Neural progenitor cell (in vitro differentiated cells): ENCODE results near the gene MAVS. TPM values are rescaled to one million over a fixed set of nuclear protein-coding genes. Genes with fewer than 3 reads are reported as not detected.
A peak's percentile ranks its signal among the peaks of the same experiment; 100 is the strongest.

Experiments
- DNase-seq: peaks from one replicate; pipeline ENCODE4 v3.0.0-alpha.2; 2016; ENCODE audit warnings: low spot score
- H2AFZ ChIP-seq: fragments of 200-600 bp; sonication (generic); replicated peaks from 2 replicates; pipeline ENCODE4 v1.6.1; 2016; ENCODE audit warnings: antibody characterized with exemption
- H3F3A ChIP-seq: fragments of 200-600 bp; sonication (generic); 2 replicates; pipeline ENCODE4 v1.6.1; 2016; ENCODE audit warnings: antibody characterized with exemption, low read depth
- H3K27ac ChIP-seq: fragments of 200-600 bp; sonication (generic); 2 replicates; pipeline ENCODE4 v1.5.1; 2016; ENCODE audit warnings: mild to moderate bottlenecking
- H3K27me3 ChIP-seq: fragments of 200-600 bp; sonication (generic); 2 replicates; pipeline ENCODE4 v1.6.1; 2016; ENCODE audit warnings: mild to moderate bottlenecking, moderate library complexity
- H3K36me3 ChIP-seq: fragments of 200-600 bp; sonication (generic); 2 replicates; pipeline ENCODE4 v1.5.1; 2016
- H3K4me1 ChIP-seq: fragments of 200-600 bp; sonication (generic); 2 replicates; pipeline ENCODE4 v1.6.1; 2016; ENCODE audit warnings: mixed run types
- H3K4me2 ChIP-seq: fragments of 200-600 bp; sonication (generic); 2 replicates; pipeline ENCODE4 v1.6.1; 2016
- H3K4me3 ChIP-seq: fragments of 200-600 bp; sonication (generic); 2 replicates; pipeline ENCODE4 v1.5.1; 2016
- H3K79me2 ChIP-seq: fragments of 200-600 bp; sonication (generic); 2 replicates; pipeline ENCODE4 v1.6.1; 2016; ENCODE audit warnings: low read depth
- H3K9ac ChIP-seq: fragments of 200-600 bp; sonication (generic); 2 replicates; pipeline ENCODE4 v1.6.1; 2016
- H3K9me3 ChIP-seq: fragments of 200-600 bp; sonication (generic); 2 replicates; pipeline ENCODE4 v1.5.1; 2016; ENCODE audit warnings: low read depth
- H4K20me1 ChIP-seq: fragments of 200-600 bp; sonication (generic); 2 replicates; pipeline ENCODE4 v1.6.1; 2016; ENCODE audit warnings: low read depth
- H3K27ac Mint-ChIP-seq: 3 replicates; pipeline ENCODE4 v1.8.0; 2021; ENCODE audit warnings: mixed read lengths
- H3K27me3 Mint-ChIP-seq: 2 replicates; pipeline ENCODE4 v1.8.0; 2022; ENCODE audit warnings: low read depth, mild to moderate bottlenecking, inconsistent platforms, moderate library complexity, mixed read lengths; ENCODE audit not compliant: insufficient read depth
- H3K36me3 Mint-ChIP-seq: 3 replicates; pipeline ENCODE4 v1.8.0; 2021; ENCODE audit warnings: mixed read lengths
- H3K4me1 Mint-ChIP-seq: 3 replicates; pipeline ENCODE4 v1.8.0; 2021; ENCODE audit warnings: mixed read lengths
- H3K4me3 Mint-ChIP-seq: 3 replicates; pipeline ENCODE4 v1.8.0; 2021; ENCODE audit warnings: mild to moderate bottlenecking, moderate library complexity, mixed read lengths
- H3K9me3 Mint-ChIP-seq: 3 replicates; pipeline ENCODE4 v1.8.0; 2020; ENCODE audit warnings: mixed read lengths
- CTCF ChIP-seq: fragments of 200-600 bp; sonication (generic); IDR thresholded peaks from 2 replicates; pipeline ENCODE4 v1.5.1; 2017; ENCODE audit warnings: antibody characterized with exemption, mild to moderate bottlenecking
- EZH2 ChIP-seq: fragments of 200-600 bp; sonication (generic); IDR thresholded peaks from 2 replicates; pipeline ENCODE4 v1.6.1; 2017; ENCODE audit warnings: antibody characterized with exemption, mild to moderate bottlenecking, moderate library complexity
- EZH2phosphoT487 ChIP-seq: fragments of 200-600 bp; sonication (generic); IDR thresholded peaks from 2 replicates; pipeline ENCODE4 v1.6.1; 2017; ENCODE audit warnings: antibody characterized with exemption
- total RNA-seq: library from RNA; depleted of rRNA; stranded (reverse); fragments of >200 nt; gene quantifications from 2 replicates; pipeline ENCODE4 v1.2.3, GENCODE V29; 2015; ENCODE audit warnings: low replicate concordance

Gene MAVS
- total RNA-seq, 1 donor from 2014 or later: 14.1 TPM

GRCh38 chr20:3922983-3923339, 76.3 kb downstream of the MAVS start:
- peaks cover 26% of the 10 kb centered on the region for H3F3A ChIP-seq
- H3K4me3 ChIP-seq: no peak overlapping the region
- peaks cover 44% of the 10 kb centered on the region for H3K79me2 ChIP-seq
- no peaks in the 10 kb centered on the region for H3K27me3 ChIP-seq
- H3K4me1 ChIP-seq: peaks cover 10% of the 10 kb centered on the region
- peaks cover 14% of the 10 kb centered on the region for H3K36me3 ChIP-seq
- peaks cover 40% of the 10 kb centered on the region for H3K36me3 Mint-ChIP-seq
- DNase-seq: no peak
- no peak overlapping the region for H2AFZ ChIP-seq
- H3K4me2 ChIP-seq: no peak overlapping the region
- H3K4me3 Mint-ChIP-seq: no peak overlapping the region
- H3K9me3 ChIP-seq: no peaks in the 10 kb centered on the region
- H4K20me1 ChIP-seq: peaks cover 96% of the 10 kb centered on the region
- H3K9ac ChIP-seq: no peak overlapping the region
- H3K9me3 Mint-ChIP-seq: no peaks in the 10 kb centered on the region
- no peak overlapping the region for H3K27ac ChIP-seq
- H3K27ac Mint-ChIP-seq: peak overlapping the region; percentile 38
- no peak for TF ChIP-seq EZH2phosphoT487
- H3K27me3 Mint-ChIP-seq: peaks cover 13% of the 10 kb centered on the region
- H3K4me1 Mint-ChIP-seq: peaks cover 19% of the 10 kb centered on the region

GRCh38 chr20:3923818-3924217, 77.2 kb downstream of the MAVS start:
- no peak overlapping the region for H3K9ac ChIP-seq
- H3K4me2 ChIP-seq: no peak overlapping the region
- peaks cover 36% of the 10 kb centered on the region for H3K79me2 ChIP-seq
- peaks cover 87% of the 10 kb centered on the region for H4K20me1 ChIP-seq
- Mint-ChIP-seq H3K36me3 (peaks cover 37% of the 10 kb centered on the region), H3K9me3 (no peaks in the 10 kb centered on the region), H3K27ac (peak overlapping the region; percentile 15), H3K4me1 (peaks cover 22% of the 10 kb centered on the region), H3K27me3 (peaks cover 13% of the 10 kb centered on the region), H3K4me3 (no peak overlapping the region)
- no peak for DNase-seq
- peaks cover 28% of the 10 kb centered on the region for H3F3A ChIP-seq
- H3K9me3 ChIP-seq: no peaks in the 10 kb centered on the region
- no peak for TF ChIP-seq CTCF
- TF ChIP-seq EZH2: no peak
- no peak for TF ChIP-seq EZH2phosphoT487
- no peak overlapping the region for H2AFZ ChIP-seq
- H3K4me1 ChIP-seq: peaks cover 10% of the 10 kb centered on the region
- H3K27me3 ChIP-seq: no peaks in the 10 kb centered on the region
- H3K4me3 ChIP-seq: no peak overlapping the region
- H3K27ac ChIP-seq: no peak overlapping the region
- peaks cover 14% of the 10 kb centered on the region for H3K36me3 ChIP-seq

DNA sequence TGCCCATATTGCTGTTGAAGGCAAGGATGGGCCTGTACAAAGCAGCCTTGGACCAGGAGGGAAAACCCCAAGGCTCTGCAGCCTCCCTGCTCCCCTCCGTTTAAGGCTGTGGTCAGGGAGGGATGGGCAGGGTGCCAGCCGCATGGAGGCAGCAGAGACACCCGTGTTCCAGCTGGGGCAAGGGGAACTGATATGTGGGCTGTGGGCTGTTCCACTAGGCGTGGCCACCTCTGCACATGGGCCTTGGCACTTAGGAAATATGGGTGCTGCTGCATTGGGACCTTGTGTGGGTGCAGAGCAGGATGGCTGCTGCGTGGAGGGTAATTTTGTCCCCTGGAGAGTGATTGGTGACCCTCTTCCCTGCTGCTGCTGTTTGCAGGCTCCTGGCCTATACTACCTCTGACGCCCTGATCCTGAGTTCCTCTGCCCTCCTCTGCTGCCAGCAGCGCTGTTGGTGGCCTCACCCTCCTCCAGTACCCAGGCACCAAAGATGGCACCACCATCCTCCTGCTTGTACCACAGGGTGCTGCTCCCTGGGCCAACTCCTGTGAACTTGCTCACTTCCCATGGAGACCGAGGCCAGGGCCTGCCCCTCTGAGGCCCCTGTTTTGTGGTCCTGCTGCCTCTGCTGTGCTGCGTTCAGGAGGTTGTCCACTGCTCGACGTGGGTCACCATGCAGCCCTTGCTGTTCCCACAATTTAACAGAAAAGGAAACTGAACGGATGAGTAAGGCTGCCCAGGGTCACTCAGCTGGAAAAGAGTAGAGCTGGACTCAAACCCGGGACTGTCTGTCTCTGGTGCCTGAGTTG, 77.9 kb downstream of the MAVS start:
- peaks cover 85% of the 10 kb centered on the region for H4K20me1 ChIP-seq
- no peak overlapping the region for H3K4me3 ChIP-seq
- no peak overlapping the region for H3K4me3 Mint-ChIP-seq
- no peaks in the 10 kb centered on the region for H3K9me3 Mint-ChIP-seq
- TF ChIP-seq EZH2phosphoT487: no peak
- no peak for TF ChIP-seq CTCF
- TF ChIP-seq EZH2: no peak
- H3K4me1 Mint-ChIP-seq: peaks cover 22% of the 10 kb centered on the region
- no peak overlapping the region for H3K27ac ChIP-seq
- H2AFZ ChIP-seq: no peak overlapping the region
- no peaks in the 10 kb centered on the region for H3K9me3 ChIP-seq
- H3K27me3 Mint-ChIP-seq: peaks cover 15% of the 10 kb centered on the region
- peaks cover 10% of the 10 kb centered on the region for H3K4me1 ChIP-seq
- H3K27ac Mint-ChIP-seq: peak overlapping the region; percentile 83
- H3K36me3 Mint-ChIP-seq: peaks cover 33% of the 10 kb centered on the region
- H3K27me3 ChIP-seq: no peaks in the 10 kb centered on the region
- peaks cover 35% of the 10 kb centered on the region for H3F3A ChIP-seq
- no peak for DNase-seq
- no peak overlapping the region for H3K4me2 ChIP-seq
- no peak overlapping the region for H3K9ac ChIP-seq
- H3K79me2 ChIP-seq: peaks cover 29% of the 10 kb centered on the region
- H3K36me3 ChIP-seq: peaks cover 7% of the 10 kb centered on the region

DNA sequence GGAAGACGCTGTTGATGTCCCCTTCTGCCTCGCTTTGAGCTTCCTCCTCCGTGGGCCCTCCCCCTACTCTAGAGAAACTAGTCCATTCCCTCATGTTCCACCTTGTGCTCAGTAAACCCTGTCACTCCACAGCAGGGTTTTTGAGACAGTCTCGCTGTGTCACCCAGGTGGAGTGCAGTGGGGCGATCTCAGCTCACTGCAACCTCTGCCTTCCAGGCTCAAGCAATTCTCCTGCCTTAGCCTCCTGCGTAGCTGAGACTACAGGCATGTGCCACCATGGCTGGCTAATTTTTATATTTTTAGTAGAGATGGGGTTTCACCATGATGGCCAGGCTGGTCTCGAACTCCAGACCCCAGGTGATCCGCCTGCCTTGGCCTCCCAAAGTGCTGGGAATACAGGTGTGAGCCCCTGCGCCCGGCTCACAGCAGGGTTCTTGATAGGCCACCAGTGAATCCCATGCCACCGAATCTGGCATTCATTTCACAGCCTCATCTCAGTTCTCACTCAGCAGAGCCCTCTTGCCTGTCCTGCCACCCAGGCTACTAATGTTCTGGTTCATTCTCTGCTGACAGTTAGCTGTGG, 78.6 kb downstream of the MAVS start:
- peaks cover 22% of the 10 kb centered on the region for H3K79me2 ChIP-seq
- H3K27me3 ChIP-seq: no peaks in the 10 kb centered on the region
- H3K9me3 ChIP-seq: no peaks in the 10 kb centered on the region
- no peak overlapping the region for H3K4me2 ChIP-seq
- Mint-ChIP-seq H3K4me1 (peaks cover 26% of the 10 kb centered on the region), H3K27ac (peak overlapping the region; percentile 83), H3K36me3 (peaks cover 33% of the 10 kb centered on the region), H3K4me3 (no peak overlapping the region), H3K27me3 (peaks cover 17% of the 10 kb centered on the region), H3K9me3 (no peaks in the 10 kb centered on the region)
- TF ChIP-seq EZH2phosphoT487 (no peak), CTCF (no peak), EZH2 (no peak)
- H3K4me1 ChIP-seq: peaks cover 10% of the 10 kb centered on the region
- no peaks in the 10 kb centered on the region for H3K36me3 ChIP-seq
- H2AFZ ChIP-seq: no peak overlapping the region
- H3F3A ChIP-seq: peaks cover 37% of the 10 kb centered on the region
- no peak overlapping the region for H3K9ac ChIP-seq
- H3K4me3 ChIP-seq: no peak overlapping the region
- H4K20me1 ChIP-seq: peaks cover 78% of the 10 kb centered on the region
- no peak for DNase-seq
- H3K27ac ChIP-seq: peak overlapping the region; percentile 11
